Fibroblast of skin of abdomen (primary cell): Measurements from ENCODE around the gene MCAM.

Experiments
- DNase-seq: peaks from one replicate; pipeline ENCODE4 v3.0.0-alpha.2; 2013

MCAM gene

GRCh38 chr11:119258983-119259382 is 57.9 kb downstream of the MCAM start:
- DNase-seq = no peak
